B cell (primary cell): ENCODE data around the gene GALNT18. TPM values are rescaled to one million over a fixed set of nuclear protein-coding genes. Genes with fewer than 3 reads are reported as not detected.

Experiments used
- ATAC-seq: fragments of 200-7000 bp; cut with Tn5 transposase; one replicate; pipeline ENCODE4 v1.10.0; 2021; ENCODE audit warnings: low read depth, mild to moderate bottlenecking, moderate number of reproducible peaks, moderate library complexity
- CTCF ChIA-PET: fragments of 350-600 bp; sonication (Branson Sonifier 250); formaldehyde crosslinking; loops from one replicate; lab custom pipeline; 2021; ENCODE audit warnings: antibody characterized with exemption, inconsistent platforms; lab: Charles Lee
- POLR2A ChIA-PET: fragments of 350-600 bp; sonication (Branson Sonifier 250); formaldehyde crosslinking; loops from one replicate; lab custom pipeline; 2021; ENCODE audit warnings: antibody characterized with exemption; lab: Charles Lee
- DNase-seq: peaks from one replicate; pipeline ENCODE4 v3.0.0; 2013
- H2AFZ ChIP-seq: 2 replicates; pipeline ENCODE4 v1.6.1; 2012; ENCODE audit warnings: mild to moderate bottlenecking, low read depth, low read length; ENCODE audit not compliant: insufficient read depth, poor library complexity, severe bottlenecking
- H3K27ac ChIP-seq, 2 donors: 1 replicate in 1 of 2; 2 replicates in 1 of 2; pipeline ENCODE4 v1.5.1; 2012 to 2013; ENCODE audit warnings: low read length in 2 of 2, mild to moderate bottlenecking in 2 of 2, moderate library complexity in 1 of 2
- H3K27me3 ChIP-seq, 4 experiments: fragments of 200-600 bp in 1 of 4; sonication (generic) in 1 of 4; replicated peaks in 1 of 4; 1 replicate in 2 of 4; 2 replicates in 2 of 4; pipeline versions ENCODE4 v1.6.1 to v1.7.0; 2013 to 2016; ENCODE audit warnings: low read length in 3 of 4, mild to moderate bottlenecking in 2 of 4, mixed read lengths in 1 of 4, moderate library complexity in 1 of 4; ENCODE audit not compliant: insufficient read depth in 4 of 4, control insufficient read depth in 3 of 4; ENCODE audit errors: control extremely low read depth in 1 of 4
- H3K36me3 ChIP-seq, 2 experiments: replicated peaks in 1 of 2; 1 replicate in 1 of 2; 2 replicates in 1 of 2; pipeline versions ENCODE4 v1.6.1 to v1.7.1; 2013; ENCODE audit warnings: low read length in 1 of 2; ENCODE audit not compliant: insufficient read depth in 2 of 2, control insufficient read depth in 1 of 2; ENCODE audit errors: control extremely low read depth in 1 of 2, extremely low read depth in 1 of 2
- H3K4me1 ChIP-seq, 2 donors: fragments of 200-600 bp in 1 of 2; sonication (generic) in 1 of 2; 1 replicate in 1 of 2; 2 replicates in 1 of 2; pipeline versions ENCODE4 v1.5.1 to v1.6.1; 2013 to 2017; ENCODE audit warnings: low read length in 2 of 2; ENCODE audit not compliant: control insufficient read depth in 2 of 2, insufficient read depth in 2 of 2
- H3K4me2 ChIP-seq: replicated peaks from 2 replicates; pipeline ENCODE3; 2012; ENCODE audit warnings: mild to moderate bottlenecking, low read depth, low read length; ENCODE audit not compliant: poor library complexity, severe bottlenecking
- H3K4me3 ChIP-seq, 5 experiments: fragments of 200-600 bp in 1 of 5; sonication (generic) in 1 of 5; 1 replicate in 3 of 5; 2 replicates in 2 of 5; pipeline versions ENCODE4 v1.5.1 to v1.7.0; 2011 to 2016; ENCODE audit warnings: low read length in 4 of 5, mild to moderate bottlenecking in 4 of 5, low read depth in 2 of 5, control low read depth in 1 of 5, moderate library complexity in 1 of 5; ENCODE audit not compliant: insufficient read depth in 1 of 5; ENCODE audit errors: control extremely low read depth in 1 of 5, extremely low read depth in 1 of 5
- H3K79me2 ChIP-seq: fragments of 200-600 bp; sonication (generic); one replicate; pipeline ENCODE4 v1.6.0; 2016; ENCODE audit warnings: low read length; ENCODE audit not compliant: control insufficient read depth, insufficient read depth
- H3K9ac ChIP-seq: fragments of 200-600 bp; sonication (generic); 2 replicates; pipeline ENCODE4 v1.6.1; 2017; ENCODE audit warnings: mild to moderate bottlenecking, low read length, moderate library complexity
- H3K9me3 ChIP-seq, 3 donors: one replicate each; pipeline versions ENCODE4 v1.6.1 to v1.7.1; 2013; ENCODE audit warnings: low read length in 2 of 3; ENCODE audit not compliant: control insufficient read depth in 2 of 3, insufficient read depth in 1 of 3; ENCODE audit errors: control extremely low read depth in 1 of 3
- H4K20me1 ChIP-seq: 2 replicates; pipeline ENCODE4 v1.6.0; 2012; ENCODE audit warnings: mild to moderate bottlenecking, low read length; ENCODE audit not compliant: insufficient read depth, control insufficient read depth, poor library complexity, severe bottlenecking
- H3K27ac Mint-ChIP-seq: one replicate; pipeline ENCODE4 v1.8.0; 2021; ENCODE audit warnings: mixed read lengths
- H3K27me3 Mint-ChIP-seq: one replicate; pipeline ENCODE4 v1.8.0; 2021; ENCODE audit warnings: mixed read lengths
- H3K4me1 Mint-ChIP-seq: one replicate; pipeline ENCODE4 v1.8.0; 2021; ENCODE audit warnings: mixed read lengths
- H3K4me3 Mint-ChIP-seq: one replicate; pipeline ENCODE4 v1.8.0; 2021; ENCODE audit warnings: mixed read lengths
- H3K9me3 Mint-ChIP-seq: one replicate; pipeline ENCODE4 v1.8.0; 2022; ENCODE audit warnings: mixed read lengths; ENCODE audit not compliant: insufficient read depth
- CTCF ChIP-seq: fragments of 200-600 bp; IDR thresholded peaks from one replicate; pipeline ENCODE4 v1.8.0; 2022; ENCODE audit warnings: antibody characterized with exemption, mild to moderate bottlenecking
- EZH2 ChIP-seq: IDR thresholded peaks from 2 replicates; pipeline ENCODE4 v1.6.1; 2012; ENCODE audit warnings: borderline replicate concordance, low read depth, mild to moderate bottlenecking, moderate library complexity, low read length; ENCODE audit not compliant: insufficient read depth, poor library complexity, severe bottlenecking
- WGBS: methylation state at CpG from one replicate; pipeline ENCODE4 v1.1.5; 2013; ENCODE audit warnings: missing lambda C conversion rate; ENCODE audit not compliant: insufficient coverage; 5-methylcytosine and 5-hydroxymethylcytosine counted together
- intact Hi-C: fragments of 100-400 bp; cut with micrococcal nuclease; formaldehyde crosslinking; loops from one replicate; pipeline ENCODE4 v1.10.0; 2022
- polyA plus RNA-seq: library from polyadenylated mRNA; depleted of rRNA; stranded (reverse); fragments of >200 nt; gene quantifications from 2 replicates; pipeline ENCODE4 v1.2.3, GENCODE V29; 2012
- total RNA-seq, 2 donors: library from RNA; stranded (reverse); fragments of 120-200 nt in 1 of 2; gene quantifications; 1 replicate in 1 of 2; 2 replicates in 1 of 2; pipeline versions ENCODE4 v1.2.3 to v1.2.4, GENCODE V29; 2013 to 2022

GALNT18 gene
- total and polyA plus RNA-seq, 2 donors (not counting 1 experiment from before 2014, with no cell fraction given) = not detected

- no peaks in the 10 kb centered on the region for H3K9me3 ChIP-seq
- ChIA-PET POLR2A (no interaction called here), CTCF (no interaction called here)
- no peak overlapping the region for H3K4me3 ChIP-seq
- no peak overlapping the region for H3K9ac ChIP-seq
- H3K27ac Mint-ChIP-seq = no peak overlapping the region
- DNase-seq = no peak
- H4K20me1 ChIP-seq = no peaks in the 10 kb centered on the region
- H3K27me3 Mint-ChIP-seq = peaks cover 33% of the 10 kb centered on the region
- H3K4me1 Mint-ChIP-seq = no peaks in the 10 kb centered on the region
- ATAC-seq = no peak
- no peaks in the 10 kb centered on the region for H3K79me2 ChIP-seq
- peaks cover 0 to 12% (median 2%) of the 10 kb centered on the region in 4 experiments for H3K27me3 ChIP-seq
- intact Hi-C loops = no loop called here
- no peak overlapping the region for H3K27ac ChIP-seq
- H3K9me3 Mint-ChIP-seq = no peaks in the 10 kb centered on the region
- WGBS = no CpG with 5 or more reads among the region's 5 CpGs
- no peak overlapping the region for H3K4me2 ChIP-seq
- no peaks in the 10 kb centered on the region for H3K36me3 ChIP-seq
- H3K4me3 Mint-ChIP-seq = no peak overlapping the region
- H2AFZ ChIP-seq = no peak overlapping the region
- no peaks in the 10 kb centered on the region for H3K4me1 ChIP-seq
- TF ChIP-seq CTCF = no peak
- TF ChIP-seq EZH2 = no peak
Observed at GRCh38 chr11:11231763-11232162, 390.0 kb downstream of the GALNT18 start.

GRCh38 chr11:11230802-11231562 is 390.8 kb downstream of the GALNT18 start:
- ATAC-seq (no peak), DNase-seq (no peak)
- H3K4me3 Mint-ChIP-seq = no peak overlapping the region
- Histone ChIP-seq H2AFZ (no peak overlapping the region), H3K27me3 (peaks cover 0 to 12% (median 2%) of the 10 kb centered on the region in 4 experiments), H3K9ac (no peak overlapping the region), H3K36me3 (no peaks in the 10 kb centered on the region), H3K4me2 (no peak overlapping the region), H3K4me3 (no peak overlapping the region), H4K20me1 (no peaks in the 10 kb centered on the region), H3K27ac (no peak overlapping the region), H3K9me3 (peaks cover 0 to 2% (median 0%) of the 10 kb centered on the region in 3 donors), H3K79me2 (no peaks in the 10 kb centered on the region), H3K4me1 (no peaks in the 10 kb centered on the region)
- ChIA-PET POLR2A (no interaction called here), CTCF (no interaction called here)
- TF ChIP-seq CTCF (no peak), EZH2 (no peak)
- intact Hi-C loops = no loop called here
- no peaks in the 10 kb centered on the region for H3K9me3 Mint-ChIP-seq
- WGBS = 69% methylated on average over 5 of the region's 7 CpGs
- peaks cover 33% of the 10 kb centered on the region for H3K27me3 Mint-ChIP-seq
- no peaks in the 10 kb centered on the region for H3K4me1 Mint-ChIP-seq
- H3K27ac Mint-ChIP-seq = no peak overlapping the region
